NCI-H1092 (cell line): ENCODE data around the gene FBXO44.

ENCODE experiments used
- DNase-seq: peaks from one replicate; lab custom pipeline; 2025; lab: John Stamatoyannopoulos, UW

Gene FBXO44

GRCh38 chr1:11690397-11691301 lies 36.0 kb downstream of the FBXO44 start:
- DNase-seq: peak; percentile 29

- DNase-seq: peak; percentile 23
Measured at GRCh38 chr1:11691302-11691914, 36.7 kb downstream of the FBXO44 start, which contains the start of gene DRAXIN. DRAXIN (plus strand) TSS chr1:11691710; CDS start chr1:11706259, 14,549 bp downstream.

- DNase-seq: no peak
Measured at GRCh38 chr1:11691928-11692711, 37.4 kb downstream of the FBXO44 start.

GRCh38 chr1:11693024-11693590 lies 38.4 kb downstream of the FBXO44 start:
- DNase-seq: no peak

GRCh38 chr1:11693917-11694316 lies 39.2 kb downstream of the FBXO44 start:
- no peak for DNase-seq

GRCh38 chr1:11695861-11696260 lies 41.2 kb downstream of the FBXO44 start:
- DNase-seq: no peak

GRCh38 chr1:11697188-11697892 lies 42.7 kb downstream of the FBXO44 start:
- DNase-seq: no peak

- no peak for DNase-seq
Measured at GRCh38 chr1:11697893-11698210, 43.2 kb downstream of the FBXO44 start.

- no peak for DNase-seq
Measured at GRCh38 chr1:11700601-11701467, 46.2 kb downstream of the FBXO44 start.

GRCh38 chr1:11701551-11701961 lies 46.9 kb downstream of the FBXO44 start:
- peak; percentile 53 for DNase-seq

GRCh38 chr1:11701981-11702803 lies 47.5 kb downstream of the FBXO44 start:
- DNase-seq: no peak

- DNase-seq: no peak
Measured at GRCh38 chr1:11703357-11704193, 48.9 kb downstream of the FBXO44 start.

- DNase-seq: no peak
Measured at GRCh38 chr1:11704194-11704529, 49.5 kb downstream of the FBXO44 start.

- peak; percentile 26 for DNase-seq
Measured at GRCh38 chr1:11704691-11705475, 50.2 kb downstream of the FBXO44 start.

- DNase-seq: no peak
Measured at GRCh38 chr1:11705596-11705995, 50.9 kb downstream of the FBXO44 start.

GRCh38 chr1:11706292-11706691 lies 51.6 kb downstream of the FBXO44 start:
- DNase-seq: no peak

GRCh38 chr1:11707621-11708276 lies 53.1 kb downstream of the FBXO44 start:
- DNase-seq: peak; percentile 90
